GM23338 (cell line): ENCODE data around the gene MALRD1.

ENCODE experiments used
- CTCF ChIP-seq, 2 experiments: fragments of 200-600 bp in 1 of 2; sonication (generic) in 1 of 2; conservative IDR thresholded peaks; 2 replicates each; pipeline versions ENCODE4 v1.5.1 to v1.6.1; 2016 to 2017; ENCODE audit warnings: antibody characterized with exemption in 2 of 2, low read depth in 2 of 2, mild to moderate bottlenecking in 2 of 2, moderate library complexity in 1 of 2
- REST ChIP-seq: IDR thresholded peaks from one replicate; pipeline ENCODE4 v1.6.1; 2018; ENCODE audit warnings: antibody characterized with exemption; ENCODE audit not compliant: unreplicated experiment

GRCh38 chr10:19033741-19034140 is 14.9 kb upstream of the MALRD1 start:
- no peak for TF ChIP-seq REST
- no peak for TF ChIP-seq CTCF (conservative IDR thresholded peaks at IDR 0.05; ENCODE audit: low read depth in 2 of 2)
